Measurements from ENCODE around the gene INTS6L.
"Not testable (repeated sequence)": the region's sequence is repeated elsewhere in the genome, so short reads cannot be mapped to it uniquely, and the experiment has no call there.

Gene INTS6L

GRCh38 chrX:135528254-135528653 lies 7.8 kb downstream of the INTS6L start:
- no peak for DNase-seq (ENCODE audit: low read depth)

GRCh38 chrX:135528756-135529155 lies 8.3 kb downstream of the INTS6L start:
- DNase-seq (ENCODE audit: low read depth) = no peak

- no peak for DNase-seq (ENCODE audit: low read depth)
Measured at GRCh38 chrX:135530097-135530496, 9.6 kb downstream of the INTS6L start.

GRCh38 chrX:135531813-135532212 lies 11.4 kb downstream of the INTS6L start:
- no peak for DNase-seq (ENCODE audit: low read depth)

- DNase-seq (ENCODE audit: low read depth) = no peak
Measured at GRCh38 chrX:135535077-135535940, 14.8 kb downstream of the INTS6L start.

- DNase-seq (ENCODE audit: low read depth) = no peak
Measured at GRCh38 chrX:135536877-135537276, 16.4 kb downstream of the INTS6L start.

- DNase-seq (ENCODE audit: low read depth) = no peak
Measured at GRCh38 chrX:135541351-135541750, 20.9 kb downstream of the INTS6L start.

- DNase-seq (ENCODE audit: low read depth) = no peak
Measured at GRCh38 chrX:135543172-135543571, 22.7 kb downstream of the INTS6L start.

GRCh38 chrX:135543924-135544323 lies 23.5 kb downstream of the INTS6L start:
- DNase-seq (ENCODE audit: low read depth) = no peak

GRCh38 chrX:135544338-135544948 lies 24.0 kb downstream of the INTS6L start:
- DNase-seq (ENCODE audit: low read depth) = no peak

- DNase-seq (ENCODE audit: low read depth) = no peak
Measured at GRCh38 chrX:135547767-135548166, 27.3 kb downstream of the INTS6L start.

- no peak for DNase-seq (ENCODE audit: low read depth)
Measured at GRCh38 chrX:135549519-135549918, 29.1 kb downstream of the INTS6L start.

- DNase-seq (ENCODE audit: low read depth) = no peak
Measured at GRCh38 chrX:135556055-135556454, 35.6 kb downstream of the INTS6L start.

GRCh38 chrX:135557344-135557743 lies 36.9 kb downstream of the INTS6L start:
- no peak for DNase-seq (ENCODE audit: low read depth)

GRCh38 chrX:135572436-135572835 lies 52.0 kb downstream of the INTS6L start:
- DNase-seq (ENCODE audit: low read depth) = no peak

GRCh38 chrX:135581496-135581895 lies 61.0 kb downstream of the INTS6L start:
- DNase-seq (ENCODE audit: low read depth) = no peak

GRCh38 chrX:135585153-135585552 lies 64.7 kb downstream of the INTS6L start:
- DNase-seq (ENCODE audit: low read depth) = no peak

- no peak for DNase-seq (ENCODE audit: low read depth)
Measured at GRCh38 chrX:135591871-135592270, 71.4 kb downstream of the INTS6L start.

- DNase-seq (ENCODE audit: low read depth) = not testable (repeated sequence)
Measured at GRCh38 chrX:135594049-135594448, 73.6 kb downstream of the INTS6L start.

- not testable (repeated sequence) for DNase-seq (ENCODE audit: low read depth)
Measured at GRCh38 chrX:135594453-135594852, 74.0 kb downstream of the INTS6L start.

GRCh38 chrX:135595543-135595942 lies 75.1 kb downstream of the INTS6L start:
- no peak for DNase-seq (ENCODE audit: low read depth)

GRCh38 chrX:135596495-135596894 lies 76.0 kb downstream of the INTS6L start:
- no peak for DNase-seq (ENCODE audit: low read depth)

GRCh38 chrX:135605906-135606305 lies 85.4 kb downstream of the INTS6L start:
- no peak for DNase-seq (ENCODE audit: low read depth)
